RWPE2 (cell line): ENCODE measurements around the gene MTOR.
"Not testable (repeated sequence)": the region's sequence is repeated elsewhere in the genome, so short reads cannot be mapped to it uniquely, and the experiment has no call there.

ENCODE experiments used
- ATAC-seq: fragments of 200-7000 bp; cut with Tn5 transposase; 3 replicates; pipeline ENCODE4 v1.9.1; 2021; ENCODE audit warnings: low read depth
- DNase-seq: peaks from one replicate; pipeline ENCODE4 v3.0.0-alpha.2; 2020; ENCODE audit warnings: low spot score
- H3K27ac ChIP-seq: fragments of 450-650 bp; 2 replicates; pipeline ENCODE4 v1.5.1; 2017; ENCODE audit warnings: mild to moderate bottlenecking; ENCODE audit not compliant: poor library complexity, severe bottlenecking
- H3K27me3 ChIP-seq: fragments of 250-450 bp; sonication (Bioruptor Pico); 2 replicates; pipeline ENCODE4 v1.5.1; 2021; ENCODE audit warnings: mild to moderate bottlenecking, moderate library complexity; ENCODE audit not compliant: insufficient read depth, poor library complexity, severe bottlenecking
- H3K36me3 ChIP-seq: fragments of 250-450 bp; sonication (Bioruptor Pico); 2 replicates; pipeline ENCODE4 v1.5.1; 2020; ENCODE audit warnings: low read depth, mild to moderate bottlenecking, moderate library complexity
- H3K4me1 ChIP-seq: fragments of 250-450 bp; sonication (Bioruptor Pico); 2 replicates; pipeline ENCODE4 v1.5.1; 2021; ENCODE audit warnings: mild to moderate bottlenecking, moderate library complexity; ENCODE audit not compliant: insufficient read depth, poor library complexity, severe bottlenecking
- H3K4me3 ChIP-seq: fragments of 250-450 bp; sonication (Bioruptor Pico); 2 replicates; pipeline ENCODE4 v1.5.1; 2021; ENCODE audit warnings: mild to moderate bottlenecking, moderate library complexity; ENCODE audit not compliant: severe bottlenecking
- H3K9me3 ChIP-seq: fragments of 250-450 bp; sonication (Bioruptor Pico); 2 replicates; pipeline ENCODE4 v1.5.1; 2021; ENCODE audit warnings: mild to moderate bottlenecking, moderate library complexity; ENCODE audit not compliant: severe bottlenecking
- CTCF ChIP-seq: fragments of 450-650 bp; IDR thresholded peaks from one replicate; pipeline ENCODE4 v1.5.1; 2017; ENCODE audit warnings: mild to moderate bottlenecking, moderate library complexity; ENCODE audit not compliant: poor library complexity, severe bottlenecking

MTOR gene

GRCh38 chr1:11273595-11274234 is 11.4 kb upstream of the MTOR start:
- Histone ChIP-seq H3K4me1 (peaks cover 4% of the 10 kb centered on the region), H3K9me3 (no peaks in the 10 kb centered on the region), H3K36me3 (peaks cover 18% of the 10 kb centered on the region; the same call in 1 of the 2 replicates), H3K27ac (peak overlapping the region; percentile 53), H3K4me3 (peak overlapping the region; percentile 84), H3K27me3 (no peaks in the 10 kb centered on the region)
- peak; percentile 54 for ATAC-seq
- DNase-seq = no peak
- TF ChIP-seq CTCF = no peak

GRCh38 chr1:11272832-11273594 is 10.7 kb upstream of the MTOR start, which contains the start of gene UBIAD1:
Gene UBIAD1, plus strand, starts transcription at chr1:11273198. Its CDS starts 334 bp downstream, at chr1:11273532.
- TF ChIP-seq CTCF = peak; percentile 27
- peak; percentile 92 for ATAC-seq

GRCh38 chr1:11272544-11272831 is 10.1 kb upstream of the MTOR start:
- H3K27me3 ChIP-seq = no peaks in the 10 kb centered on the region
- peaks cover 4% of the 10 kb centered on the region for H3K4me1 ChIP-seq
- no peak overlapping the region for H3K27ac ChIP-seq
- no peak for TF ChIP-seq CTCF
- no peaks in the 10 kb centered on the region for H3K9me3 ChIP-seq
- ATAC-seq (no peak), DNase-seq (no peak)
- peaks cover 10% of the 10 kb centered on the region; the same call in 1 of the 2 replicates for H3K36me3 ChIP-seq
- H3K4me3 ChIP-seq = no peak overlapping the region

More at GRCh38 chr1:11272832-11273594, 10.7 kb upstream of the MTOR start, which contains the start of gene UBIAD1:
- H3K9me3 ChIP-seq = no peaks in the 10 kb centered on the region
- H3K4me1 ChIP-seq = peaks cover 4% of the 10 kb centered on the region
- H3K36me3 ChIP-seq = peaks cover 11% of the 10 kb centered on the region; the same call in 1 of the 2 replicates
- DNase-seq = peak; percentile 79
- H3K27ac ChIP-seq = peak within 1 kb of the TSS; percentile 53
- H3K4me3 ChIP-seq = peak within 1 kb of the TSS; percentile 84
- H3K27me3 ChIP-seq = no peaks in the 10 kb centered on the region

GRCh38 chr1:11267350-11268337 is 5.3 kb upstream of the MTOR start:
- H3K4me1 ChIP-seq, DNase-seq, H3K36me3 ChIP-seq, H3K4me3 ChIP-seq, H3K27me3 ChIP-seq, ATAC-seq, H3K27ac ChIP-seq, H3K9me3 ChIP-seq: not testable (repeated sequence)
